GM12892 (cell line): Measurements from ENCODE around the gene CCDC112.

Experiments used
- POLR2A ChIP-seq: IDR thresholded peaks from 2 replicates; pipeline ENCODE4 v1.6.1; 2011; ENCODE audit warnings: low read depth, low read length, control low read depth
- POLR2AphosphoS5 ChIP-seq: IDR thresholded peaks from 2 replicates; pipeline ENCODE4 v1.6.1; 2011; ENCODE audit warnings: low read depth, low read length, control low read depth

DNA sequence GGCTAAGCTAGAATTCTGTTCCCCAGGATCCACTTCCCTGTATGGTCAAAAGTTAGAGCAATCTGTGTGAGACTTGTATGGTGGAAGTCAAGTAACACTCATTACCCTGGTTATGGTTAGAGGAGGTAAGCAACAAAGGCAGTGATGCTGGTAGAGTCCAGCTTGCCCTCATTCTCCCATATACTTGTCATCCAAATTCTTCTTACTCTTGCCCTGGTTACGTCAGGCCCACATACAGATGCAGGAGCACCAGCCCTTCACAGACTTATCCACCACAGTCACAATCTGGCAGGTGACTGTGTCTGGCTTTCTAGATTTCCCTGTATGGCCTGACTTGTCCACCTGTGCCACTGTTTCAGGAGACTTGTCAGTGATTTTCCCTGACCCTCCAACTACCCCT, 69.2 kb downstream of the CCDC112 start:
- TF ChIP-seq POLR2AphosphoS5 (no peak), POLR2A (no peak)
